ENCODE measurements around the gene WIPI1.

DNA sequence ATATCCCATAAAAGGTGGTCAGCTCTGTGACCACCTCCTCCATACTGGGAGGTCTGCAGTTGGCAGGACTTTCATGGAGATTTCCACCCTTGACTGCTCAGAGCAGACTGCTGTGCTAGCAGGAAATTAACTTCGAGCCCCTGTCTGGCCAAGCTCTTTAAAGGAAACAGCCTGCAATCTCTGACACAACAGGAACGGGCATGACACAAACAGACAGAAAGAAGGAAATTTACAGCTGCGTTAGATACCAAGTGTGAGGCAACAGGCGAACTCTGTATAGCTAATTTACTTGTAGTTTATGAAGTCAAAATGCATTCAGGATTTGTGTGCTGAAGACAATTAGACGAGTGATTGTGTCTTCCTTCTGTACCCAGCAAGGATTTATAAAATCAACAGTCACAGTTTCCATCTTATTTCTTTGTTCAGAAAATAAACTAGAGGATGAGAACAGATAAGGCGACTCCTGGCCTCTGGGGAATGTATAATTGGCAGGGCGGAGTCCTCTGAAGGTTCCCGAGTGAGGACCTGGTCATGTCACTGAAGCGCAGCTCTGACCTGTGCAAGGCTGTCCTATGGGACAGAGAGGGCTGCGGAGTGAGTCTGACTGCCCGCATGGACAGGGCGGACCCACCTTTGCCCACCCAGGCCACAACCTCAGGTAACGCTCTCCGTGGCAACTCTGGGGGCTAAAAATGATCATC is 16.1 kb downstream of the WIPI1 start:
- TF ChIP-seq POLR2A (IDR thresholded peaks at IDR 0.05), result no peak
- TF ChIP-seq, protein P1, sequence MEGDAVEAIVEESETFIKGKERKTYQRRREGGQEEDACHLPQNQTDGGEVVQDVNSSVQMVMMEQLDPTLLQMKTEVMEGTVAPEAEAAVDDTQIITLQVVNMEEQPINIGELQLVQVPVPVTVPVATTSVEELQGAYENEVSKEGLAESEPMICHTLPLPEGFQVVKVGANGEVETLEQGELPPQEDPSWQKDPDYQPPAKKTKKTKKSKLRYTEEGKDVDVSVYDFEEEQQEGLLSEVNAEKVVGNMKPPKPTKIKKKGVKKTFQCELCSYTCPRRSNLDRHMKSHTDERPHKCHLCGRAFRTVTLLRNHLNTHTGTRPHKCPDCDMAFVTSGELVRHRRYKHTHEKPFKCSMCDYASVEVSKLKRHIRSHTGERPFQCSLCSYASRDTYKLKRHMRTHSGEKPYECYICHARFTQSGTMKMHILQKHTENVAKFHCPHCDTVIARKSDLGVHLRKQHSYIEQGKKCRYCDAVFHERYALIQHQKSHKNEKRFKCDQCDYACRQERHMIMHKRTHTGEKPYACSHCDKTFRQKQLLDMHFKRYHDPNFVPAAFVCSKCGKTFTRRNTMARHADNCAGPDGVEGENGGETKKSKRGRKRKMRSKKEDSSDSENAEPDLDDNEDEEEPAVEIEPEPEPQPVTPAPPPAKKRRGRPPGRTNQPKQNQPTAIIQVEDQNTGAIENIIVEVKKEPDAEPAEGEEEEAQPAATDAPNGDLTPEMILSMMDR (IDR thresholded peaks at IDR 0.05), result no peak

All from gastroesophageal sphincter (tissue), 3 donors.